GM12891 (cell line): Measurements from ENCODE around the gene IFIT1.
"Not testable (repeated sequence)": the region's sequence is repeated elsewhere in the genome, so short reads cannot be mapped to it uniquely, and the experiment has no call there.

ENCODE experiments used
- DNase-seq: peaks from one replicate; pipeline ENCODE4 v3.0.0; 2011; ENCODE audit warnings: low spot score; ENCODE audit not compliant: insufficient read length
- FAIRE-seq: peaks from 2 replicates; lab custom pipeline; 2011; peaks lifted over from hg19 to GRCh38; lab: Jason Lieb, UNC
- PAX5 ChIP-seq: IDR thresholded peaks from 2 replicates; pipeline ENCODE4 v1.6.1; 2011; ENCODE audit warnings: low read length, moderate library complexity, mild to moderate bottlenecking; ENCODE audit not compliant: insufficient read depth, severe bottlenecking
- POLR2A ChIP-seq: IDR thresholded peaks from 2 replicates; pipeline ENCODE4 v1.6.1; 2011; ENCODE audit warnings: low read depth, low read length, control low read depth
- POLR2AphosphoS5 ChIP-seq: IDR thresholded peaks from 2 replicates; pipeline ENCODE4 v1.6.1; 2011; ENCODE audit warnings: low read depth, low read length, control low read depth
- POU2F2 ChIP-seq: IDR thresholded peaks from 2 replicates; pipeline ENCODE4 v1.6.1; 2011; ENCODE audit warnings: low read depth, mild to moderate bottlenecking, control low read depth, low read length, moderate library complexity
- SPI1 ChIP-seq: IDR thresholded peaks from 2 replicates; pipeline ENCODE4 v1.6.1; 2011; ENCODE audit warnings: low read depth, low read length, control low read depth
- TAF1 ChIP-seq: IDR thresholded peaks from 2 replicates; pipeline ENCODE4 v1.6.1; 2011; ENCODE audit warnings: low read depth, low read length, control low read depth

Gene IFIT1

DNA sequence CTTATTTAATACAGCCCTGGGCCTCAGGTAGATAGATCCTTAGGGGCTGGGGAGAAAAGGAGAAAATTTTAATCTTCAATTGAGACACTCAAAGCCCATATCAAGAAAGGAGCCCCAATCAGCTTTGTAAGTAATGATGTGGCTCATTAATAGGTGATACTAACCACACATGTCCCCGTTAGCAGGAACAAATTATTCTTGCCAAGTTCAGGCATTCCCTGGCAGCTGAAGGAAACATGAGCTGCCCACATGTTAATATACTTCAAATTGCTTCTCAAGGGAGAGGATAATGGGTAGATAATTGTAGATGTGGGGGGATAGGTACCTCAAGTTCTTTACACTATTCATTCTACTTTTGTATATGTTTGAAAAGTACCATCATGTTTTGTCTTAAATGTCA lies 36.5 kb downstream of the IFIT1 start:
- no peak for FAIRE-seq
- no peak for DNase-seq
- TF ChIP-seq PAX5 (no peak), POLR2A (no peak), TAF1 (no peak), POLR2AphosphoS5 (no peak), SPI1 (no peak), POU2F2 (no peak)

DNA sequence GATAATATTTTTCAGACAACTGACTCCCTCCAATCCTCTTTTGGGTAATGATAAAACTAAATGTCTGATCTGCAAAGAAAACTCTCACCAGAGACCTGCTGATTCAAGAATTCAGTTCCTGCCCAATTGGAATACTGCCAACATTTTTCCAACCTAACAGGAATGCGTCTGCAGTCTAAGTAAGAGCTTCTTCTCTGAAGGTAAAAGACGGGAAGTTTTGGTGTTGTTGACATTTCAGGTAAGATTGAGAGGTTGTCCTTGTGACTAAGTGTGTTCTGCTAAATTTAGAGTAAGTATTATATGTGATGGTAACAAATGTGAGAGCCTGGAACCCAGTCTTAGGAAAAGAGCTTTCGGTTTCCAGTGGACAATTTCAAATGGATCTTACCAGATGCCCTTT lies 39.6 kb downstream of the IFIT1 start:
- DNase-seq (no peak), FAIRE-seq (no peak)
- TF ChIP-seq TAF1 (no peak), POU2F2 (no peak), SPI1 (no peak), POLR2A (no peak), POLR2AphosphoS5 (no peak), PAX5 (no peak)

GRCh38 chr10:89438525-89438924 lies 46.1 kb downstream of the IFIT1 start:
- DNase-seq: no peak
- TF ChIP-seq POLR2AphosphoS5 (no peak), POU2F2 (no peak), SPI1 (no peak), POLR2A (no peak), PAX5 (no peak), TAF1 (no peak)
- FAIRE-seq: no peak

DNA sequence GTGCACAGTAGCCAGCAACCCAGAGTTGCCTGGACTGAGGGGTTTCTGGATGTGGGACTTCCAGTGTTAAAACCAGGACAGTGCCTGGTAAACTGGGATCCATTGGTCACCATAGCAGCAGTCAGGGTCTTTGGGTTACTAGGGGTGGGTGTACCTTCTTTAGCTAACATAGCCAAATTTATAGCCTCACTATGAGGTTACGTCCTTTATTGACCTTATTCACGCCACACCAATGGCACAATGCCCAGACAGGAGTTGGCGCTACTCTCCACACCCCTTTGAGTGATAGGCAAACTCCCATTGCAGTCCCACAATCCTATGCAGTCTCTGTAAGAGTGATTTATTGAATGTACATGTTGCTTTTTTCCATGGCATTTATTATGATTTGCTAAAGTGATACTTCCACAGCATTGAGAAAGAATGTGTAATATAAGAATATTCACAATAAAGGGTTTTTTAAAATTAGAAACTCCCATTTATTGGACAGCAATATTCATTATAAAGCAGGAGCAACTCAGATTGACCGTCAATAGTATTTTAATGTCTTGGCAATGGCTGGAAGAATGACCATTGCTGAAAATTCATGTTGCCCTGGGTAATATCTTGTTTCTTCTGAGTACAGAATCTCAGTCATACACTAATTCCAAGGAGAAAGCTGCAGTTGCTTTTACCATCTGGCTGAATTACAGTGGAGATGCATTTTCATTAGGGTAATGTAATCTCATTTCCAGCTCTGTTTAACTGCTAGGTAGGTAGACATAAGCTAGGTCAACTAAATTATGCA lies 48.0 kb downstream of the IFIT1 start:
- FAIRE-seq: no peak
- no peak for DNase-seq
- TF ChIP-seq POU2F2 (no peak), TAF1 (no peak), PAX5 (no peak), SPI1 (no peak), POLR2AphosphoS5 (no peak)

DNA sequence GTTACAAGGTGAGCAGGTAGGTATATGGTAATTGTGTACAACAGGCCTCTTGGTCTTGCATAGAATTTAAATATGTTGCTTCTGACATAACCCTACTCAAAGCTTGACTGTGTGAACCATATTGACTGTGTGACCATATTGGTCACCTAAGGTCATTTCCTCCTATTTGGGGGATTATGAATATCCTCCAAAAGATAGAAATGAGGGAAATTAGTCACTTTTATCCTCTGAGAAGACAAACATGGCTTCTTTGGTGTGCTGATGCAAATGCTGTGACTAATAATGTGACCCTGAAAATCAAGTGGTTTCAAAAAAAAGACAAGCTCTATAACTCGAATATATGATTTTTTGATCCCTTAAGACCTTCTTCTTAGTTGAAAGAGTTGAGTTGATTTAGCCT lies 49.9 kb downstream of the IFIT1 start:
- FAIRE-seq: no peak

DNA sequence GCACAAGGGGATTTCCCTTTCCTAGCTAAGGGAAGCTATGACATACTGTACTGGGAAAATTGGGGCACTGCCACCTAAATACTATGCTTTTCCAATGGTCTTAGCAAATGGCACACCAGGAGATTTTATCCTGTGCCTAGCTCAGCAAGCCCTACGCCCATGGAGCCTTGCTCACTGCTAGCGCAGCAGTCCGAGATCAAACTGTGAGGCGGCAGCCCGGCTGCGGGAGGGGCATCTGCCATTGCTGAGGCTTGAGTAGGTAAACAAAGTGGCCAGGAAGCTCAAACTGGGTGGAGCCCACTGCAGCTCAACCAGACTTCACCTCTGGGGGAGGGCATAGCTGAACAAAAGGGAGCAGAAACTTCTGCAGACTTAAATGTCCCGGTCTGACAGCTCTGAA lies 52.4 kb downstream of the IFIT1 start:
- not testable (repeated sequence) for DNase-seq, FAIRE-seq

More for the DNA sequence above, 49.9 kb downstream of the IFIT1 start:
- TF ChIP-seq POU2F2 (0 out of 2 replicates have a peak, but pooled peaks have one; percentile 33), POLR2A (no peak), SPI1 (no peak)
- no peak for DNase-seq

DNA sequence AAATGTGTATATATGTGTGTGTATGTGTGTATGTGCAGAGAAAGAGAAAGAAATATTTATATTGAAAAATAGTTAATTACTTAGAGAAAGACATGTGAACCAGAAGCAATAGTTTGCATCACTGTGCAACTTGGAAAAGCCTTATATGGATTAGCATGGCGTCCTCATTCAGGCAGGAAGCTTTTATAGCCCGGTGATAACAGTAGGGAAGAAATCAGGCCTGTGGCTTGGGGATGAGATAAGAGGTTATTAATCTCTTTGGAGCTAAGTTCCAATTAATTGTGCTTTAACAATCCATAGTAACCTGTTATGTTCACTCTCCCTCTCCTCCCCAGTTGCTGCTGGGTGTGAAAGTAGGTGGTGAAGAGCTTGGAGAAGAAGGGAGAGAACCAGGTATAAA lies 58.5 kb downstream of the IFIT1 start:
- FAIRE-seq (no peak), DNase-seq (no peak)
- no peak for TF ChIP-seq PAX5
- no peak for TF ChIP-seq POU2F2
- TF ChIP-seq SPI1: no peak
- no peak for TF ChIP-seq TAF1
- no peak for TF ChIP-seq POLR2A
- no peak for TF ChIP-seq POLR2AphosphoS5

GRCh38 chr10:89452193-89452592 lies 59.8 kb downstream of the IFIT1 start:
- TF ChIP-seq POLR2A (no peak), POU2F2 (no peak), TAF1 (no peak), POLR2AphosphoS5 (no peak), PAX5 (no peak)
- DNase-seq: no peak
- no peak for FAIRE-seq

- DNase-seq (no peak), FAIRE-seq (no peak)
- TF ChIP-seq TAF1 (no peak), POLR2A (no peak), POLR2AphosphoS5 (no peak), POU2F2 (no peak), SPI1 (no peak), PAX5 (no peak)
Measured at GRCh38 chr10:89454561-89455347, 62.3 kb downstream of the IFIT1 start.
